Smooth muscle cell (in vitro differentiated cells): ENCODE data around the gene CNTN2. TPM values are rescaled to one million over a fixed set of nuclear protein-coding genes. Genes with fewer than 3 reads are reported as not detected.

Source experiments
- DNase-seq: peaks from one replicate; lab custom pipeline; 2025; ENCODE audit not compliant: unreplicated experiment; lab: John Stamatoyannopoulos, UW
- H2AFZ ChIP-seq: fragments of 200-600 bp; sonication (generic); 2 replicates; pipeline ENCODE4 v1.6.0; 2016; ENCODE audit warnings: antibody characterized with exemption, low read depth, mild to moderate bottlenecking
- H3F3A ChIP-seq: fragments of 200-600 bp; sonication (generic); 2 replicates; pipeline ENCODE4 v1.6.0; 2017; ENCODE audit warnings: antibody characterized with exemption, low read depth
- H3K27ac ChIP-seq: fragments of 200-600 bp; sonication (generic); 2 replicates; pipeline ENCODE4 v1.5.1; 2016; ENCODE audit warnings: low read depth, mild to moderate bottlenecking
- H3K27me3 ChIP-seq: fragments of 200-600 bp; sonication (generic); 2 replicates; pipeline ENCODE4 v1.6.1; 2016; ENCODE audit warnings: low read depth, mild to moderate bottlenecking
- H3K36me3 ChIP-seq: fragments of 200-600 bp; sonication (generic); 2 replicates; pipeline ENCODE4 v1.5.1; 2016; ENCODE audit warnings: low read depth
- H3K4me1 ChIP-seq: fragments of 200-600 bp; sonication (generic); 2 replicates; pipeline ENCODE4 v1.5.1; 2016; ENCODE audit warnings: low read depth
- H3K4me2 ChIP-seq: fragments of 200-600 bp; sonication (generic); 2 replicates; pipeline ENCODE4 v1.6.0; 2016; ENCODE audit warnings: mild to moderate bottlenecking
- H3K4me3 ChIP-seq: fragments of 200-600 bp; sonication (generic); 2 replicates; pipeline ENCODE4 v1.5.1; 2016; ENCODE audit warnings: mild to moderate bottlenecking
- H3K79me2 ChIP-seq: fragments of 200-600 bp; sonication (generic); 2 replicates; pipeline ENCODE4 v1.6.0; 2016; ENCODE audit warnings: low read depth, mild to moderate bottlenecking
- H3K9ac ChIP-seq: fragments of 200-600 bp; sonication (generic); 2 replicates; pipeline ENCODE4 v1.6.0; 2016; ENCODE audit warnings: low read depth
- H3K9me3 ChIP-seq: fragments of 200-600 bp; sonication (generic); replicated peaks from 2 replicates; pipeline ENCODE4 v1.5.1; 2016; ENCODE audit warnings: low read depth
- H4K20me1 ChIP-seq: fragments of 200-600 bp; sonication (generic); 2 replicates; pipeline ENCODE4 v1.6.0; 2016; ENCODE audit warnings: low read depth
- WGBS: methylation state at CpG from one replicate; pipeline ENCODE4 v1.1.7; 2016; ENCODE audit warnings: low lambda C conversion rate; 5-methylcytosine and 5-hydroxymethylcytosine counted together
- polyA plus RNA-seq: library from polyadenylated mRNA; unstranded; fragments of >200 nt; fragmentation: Nextera tagmentation; extraction: Ambion mirVana; gene quantifications from 2 replicates; pipeline ENCODE4 v1.2.1, GENCODE V29; 2016
- total RNA-seq: library from RNA; depleted of rRNA; stranded (reverse); fragments of >200 nt; gene quantifications from 2 replicates; pipeline ENCODE4 v1.2.3, GENCODE V29; 2014
- TF ChIP-seq, protein P1 (sequence below): fragments of 200-600 bp; sonication (generic); IDR thresholded peaks from 2 replicates; pipeline ENCODE4 v1.5.1; 2017; ENCODE audit warnings: borderline replicate concordance, mild to moderate bottlenecking, antibody characterized with exemption; ENCODE audit not compliant: insufficient read depth, poor library complexity, severe bottlenecking

CNTN2 gene
- total and polyA plus RNA-seq, 2 experiments from 2014 or later = not detected

DNA sequence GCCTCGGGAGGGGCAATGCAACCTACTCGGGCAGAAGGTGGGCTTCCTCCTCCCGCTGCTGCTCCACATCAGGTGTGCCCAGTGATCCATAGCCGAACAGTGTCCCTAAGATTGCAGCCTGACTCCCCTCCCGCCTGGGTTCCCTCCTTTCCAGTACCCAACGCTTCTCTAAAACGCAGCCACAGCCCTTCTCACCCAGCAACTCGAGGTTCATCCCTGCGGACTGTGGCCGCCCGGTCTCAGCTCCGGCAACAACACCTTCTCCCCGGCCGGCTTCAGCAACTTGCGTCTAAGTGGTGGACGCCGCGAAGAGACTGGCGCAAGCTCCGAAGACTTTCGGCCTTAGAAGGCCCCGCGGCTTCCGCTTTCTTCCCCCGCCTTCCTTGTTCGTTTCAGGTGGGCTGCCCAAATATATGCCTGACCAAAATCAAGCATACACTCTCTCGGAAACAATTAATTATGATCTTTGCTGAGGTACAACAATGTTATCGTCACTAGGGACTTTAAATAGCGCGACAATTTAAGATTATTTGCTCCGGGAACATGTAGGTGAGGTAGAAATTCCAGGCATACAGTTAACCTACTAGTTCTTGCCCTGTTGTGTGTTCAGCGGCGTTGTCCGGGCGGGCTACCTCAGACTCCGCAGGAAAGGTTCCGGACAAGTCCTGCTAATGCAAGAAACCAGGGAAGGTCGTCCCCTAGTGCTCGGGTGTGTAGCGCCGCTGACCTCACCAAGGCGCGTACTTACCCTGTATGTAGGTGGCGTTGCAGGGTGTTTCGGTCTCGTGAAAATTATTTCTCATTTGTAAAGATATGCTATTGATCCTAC, 78.9 kb downstream of the CNTN2 start, which contains the start of gene RBBP5:
Gene RBBP5, minus strand, starts transcription at position 319 of the 829 bp plus-strand sequence. Its CDS starts 105 bp downstream, at position 214.
- H3K79me2 ChIP-seq = peaks cover 46% of the 10 kb centered on the region
- H2AFZ ChIP-seq = peak within 1 kb of the TSS; percentile 84
- H3K9ac ChIP-seq = peak within 1 kb of the TSS; percentile 97
- TF ChIP-seq, protein P1, sequence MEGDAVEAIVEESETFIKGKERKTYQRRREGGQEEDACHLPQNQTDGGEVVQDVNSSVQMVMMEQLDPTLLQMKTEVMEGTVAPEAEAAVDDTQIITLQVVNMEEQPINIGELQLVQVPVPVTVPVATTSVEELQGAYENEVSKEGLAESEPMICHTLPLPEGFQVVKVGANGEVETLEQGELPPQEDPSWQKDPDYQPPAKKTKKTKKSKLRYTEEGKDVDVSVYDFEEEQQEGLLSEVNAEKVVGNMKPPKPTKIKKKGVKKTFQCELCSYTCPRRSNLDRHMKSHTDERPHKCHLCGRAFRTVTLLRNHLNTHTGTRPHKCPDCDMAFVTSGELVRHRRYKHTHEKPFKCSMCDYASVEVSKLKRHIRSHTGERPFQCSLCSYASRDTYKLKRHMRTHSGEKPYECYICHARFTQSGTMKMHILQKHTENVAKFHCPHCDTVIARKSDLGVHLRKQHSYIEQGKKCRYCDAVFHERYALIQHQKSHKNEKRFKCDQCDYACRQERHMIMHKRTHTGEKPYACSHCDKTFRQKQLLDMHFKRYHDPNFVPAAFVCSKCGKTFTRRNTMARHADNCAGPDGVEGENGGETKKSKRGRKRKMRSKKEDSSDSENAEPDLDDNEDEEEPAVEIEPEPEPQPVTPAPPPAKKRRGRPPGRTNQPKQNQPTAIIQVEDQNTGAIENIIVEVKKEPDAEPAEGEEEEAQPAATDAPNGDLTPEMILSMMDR = peak; percentile 40
- WGBS = 2% methylated on average over 46 of the region's 46 CpGs
- peaks cover 8% of the 10 kb centered on the region for H4K20me1 ChIP-seq
- H3F3A ChIP-seq = no peaks in the 10 kb centered on the region
- H3K4me1 ChIP-seq = peaks cover 9% of the 10 kb centered on the region
- H3K36me3 ChIP-seq = no peaks in the 10 kb centered on the region
- no peaks in the 10 kb centered on the region for H3K9me3 ChIP-seq
- H3K27ac ChIP-seq = peak within 1 kb of the TSS; percentile 91
- peak within 1 kb of the TSS; percentile 91 for H3K4me3 ChIP-seq
- H3K27me3 ChIP-seq = no peaks in the 10 kb centered on the region
- H3K4me2 ChIP-seq = peak within 1 kb of the TSS; percentile 93
- peak; percentile 65 for DNase-seq

DNA sequence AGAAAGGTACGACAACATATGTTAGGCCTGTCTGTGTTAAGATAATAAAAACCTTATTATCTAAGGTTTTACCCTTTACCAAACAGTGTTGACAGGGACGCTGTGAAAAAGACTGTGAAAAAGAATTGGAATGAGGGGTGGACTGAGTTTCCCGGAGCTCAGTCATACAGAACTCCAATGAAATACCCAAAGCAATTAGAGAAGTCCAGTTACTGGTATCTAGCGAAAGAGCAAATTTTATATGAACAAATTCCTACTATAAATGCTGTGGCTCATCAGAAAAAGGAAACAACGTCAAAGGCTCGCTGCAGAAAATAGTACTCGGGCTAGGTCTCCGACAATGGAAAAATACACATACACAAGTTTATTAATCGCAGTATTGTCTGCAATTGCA, 79.5 kb downstream of the CNTN2 start:
- Histone ChIP-seq H3K79me2 (peaks cover 42% of the 10 kb centered on the region), H3K4me1 (peaks cover 9% of the 10 kb centered on the region), H3K4me2 (peak overlapping the region; percentile 93), H3K36me3 (no peaks in the 10 kb centered on the region), H4K20me1 (peaks cover 8% of the 10 kb centered on the region), H3K9me3 (no peaks in the 10 kb centered on the region), H3F3A (no peaks in the 10 kb centered on the region), H3K27me3 (no peaks in the 10 kb centered on the region), H3K9ac (peak overlapping the region; percentile 97), H3K27ac (peak overlapping the region; percentile 91), H2AFZ (peak overlapping the region; percentile 84), H3K4me3 (peak overlapping the region; percentile 91)
- DNase-seq = no peak
- WGBS = 47% methylated on average over 9 of the region's 9 CpGs
- TF ChIP-seq, protein P1 = no peak

DNA sequence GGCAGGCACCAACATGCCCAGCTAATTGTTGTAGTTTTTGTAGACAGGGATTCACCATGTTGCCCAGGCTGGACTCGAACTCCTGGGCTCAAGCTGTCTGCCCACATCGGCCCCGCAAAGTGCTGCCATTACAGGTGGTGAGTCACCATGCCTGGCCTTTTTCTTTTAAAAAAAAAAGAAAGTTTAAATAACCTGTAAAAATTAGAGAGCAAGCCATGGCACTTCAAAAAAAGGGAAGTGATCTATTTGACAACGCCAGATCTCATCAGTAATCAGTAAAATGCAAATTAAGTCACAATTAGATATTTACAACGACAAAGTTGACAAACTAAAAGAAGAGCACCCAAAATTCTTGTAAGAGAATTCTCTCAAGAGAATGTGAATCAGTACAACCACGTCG, 81.7 kb downstream of the CNTN2 start:
- no peaks in the 10 kb centered on the region for H3F3A ChIP-seq
- no peak overlapping the region for H3K4me2 ChIP-seq
- H3K9me3 ChIP-seq = no peaks in the 10 kb centered on the region
- H4K20me1 ChIP-seq = peaks cover 8% of the 10 kb centered on the region
- WGBS = 84% methylated on average over 7 of the region's 7 CpGs
- H3K4me3 ChIP-seq = no peak overlapping the region
- no peaks in the 10 kb centered on the region for H3K36me3 ChIP-seq
- no peak overlapping the region for H2AFZ ChIP-seq
- H3K9ac ChIP-seq = no peak overlapping the region
- H3K27ac ChIP-seq = no peak overlapping the region
- DNase-seq = no peak
- H3K27me3 ChIP-seq = no peaks in the 10 kb centered on the region
- TF ChIP-seq, protein P1 = no peak
- H3K4me1 ChIP-seq = peaks cover 9% of the 10 kb centered on the region
- H3K79me2 ChIP-seq = peaks cover 20% of the 10 kb centered on the region

DNA sequence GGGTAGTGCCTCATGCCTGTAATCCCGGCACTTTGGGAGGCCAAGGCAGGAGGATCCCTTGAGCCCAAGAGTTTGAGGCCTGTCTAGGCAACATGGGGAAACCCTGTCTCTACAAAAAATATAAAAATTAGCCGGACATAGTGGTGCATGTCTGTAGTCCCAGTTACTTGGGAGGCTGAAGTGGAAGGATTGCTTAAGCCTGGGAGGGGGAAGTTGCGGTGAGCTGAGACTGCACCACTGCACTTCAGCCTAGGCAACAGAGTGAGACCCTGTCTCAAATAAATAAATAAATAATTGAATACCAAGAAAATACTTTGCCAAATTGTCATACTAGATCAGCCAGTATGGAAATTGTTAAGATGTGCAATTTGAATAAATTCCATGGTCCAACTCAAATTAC, 84.6 kb downstream of the CNTN2 start:
- Histone ChIP-seq H2AFZ (no peak overlapping the region), H3F3A (no peaks in the 10 kb centered on the region), H3K27ac (no peak overlapping the region), H3K36me3 (no peaks in the 10 kb centered on the region), H3K27me3 (no peaks in the 10 kb centered on the region), H3K9me3 (no peaks in the 10 kb centered on the region), H3K4me1 (no peaks in the 10 kb centered on the region), H3K79me2 (no peaks in the 10 kb centered on the region), H4K20me1 (no peaks in the 10 kb centered on the region), H3K9ac (no peak overlapping the region), H3K4me2 (no peak overlapping the region), H3K4me3 (no peak overlapping the region)
- WGBS = 87% methylated on average over 3 of the region's 3 CpGs
- TF ChIP-seq, protein P1 = no peak
- DNase-seq = no peak
